GM18951 (cell line): ENCODE data around the gene PGBD5.
"Not testable (repeated sequence)": the region's sequence is repeated elsewhere in the genome, so short reads cannot be mapped to it uniquely, and the experiment has no call there.

Source experiments
- POLR2A ChIP-seq: IDR thresholded peaks from 4 replicates; pipeline ENCODE4 v1.6.1; 2011; ENCODE audit warnings: mild to moderate bottlenecking; ENCODE audit not compliant: insufficient read length, insufficient read depth; ENCODE audit errors: extremely low read depth
- in situ Hi-C: fragments of 300-500 bp; cut with MboI; formaldehyde crosslinking; loops from one replicate; pipeline ENCODE4 v1.12.0; 2022; ENCODE audit warnings: low sequenced_read_pairs, mixed read lengths, inconsistent platforms; ENCODE audit not compliant: unreplicated experiment

The PGBD5 gene

DNA sequence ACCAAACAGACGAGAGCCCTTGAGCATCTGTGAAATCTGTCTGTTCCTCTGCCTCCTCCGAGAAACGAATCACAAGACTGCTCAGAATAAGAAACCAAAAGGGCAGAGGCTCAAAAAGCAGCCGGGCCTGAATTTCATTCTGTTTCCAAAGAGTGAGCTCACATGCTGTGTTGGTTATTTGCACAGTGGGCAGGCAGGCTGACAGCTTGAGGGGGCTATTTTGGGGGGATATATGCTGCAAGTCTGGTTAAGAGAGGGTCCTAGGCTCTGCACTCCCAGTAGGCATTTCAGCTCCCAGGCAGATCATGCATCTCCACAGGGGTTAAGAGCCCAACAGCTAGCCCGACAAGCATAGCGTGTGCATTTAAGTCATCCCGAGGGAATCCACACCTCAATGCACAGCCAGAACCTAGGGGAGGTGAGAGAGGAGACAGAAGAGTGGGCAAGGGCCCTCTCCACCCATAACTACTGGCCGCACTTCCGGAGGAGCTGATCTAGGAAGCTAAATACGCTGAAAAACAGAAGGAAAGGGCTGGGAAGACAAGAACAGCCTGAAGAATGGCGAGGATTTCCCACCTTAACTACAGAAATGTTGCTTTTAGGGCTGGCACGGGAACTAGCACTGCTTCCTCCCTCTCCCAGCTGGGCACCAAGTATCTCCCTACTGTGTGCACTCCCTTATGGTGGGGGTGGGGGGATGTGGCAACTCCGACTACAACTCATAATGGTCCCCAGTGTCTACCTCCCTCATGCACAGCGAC is 3.7 kb downstream of the PGBD5 start:
- in situ Hi-C loops: no loop called here
- TF ChIP-seq POLR2A: no peak

DNA sequence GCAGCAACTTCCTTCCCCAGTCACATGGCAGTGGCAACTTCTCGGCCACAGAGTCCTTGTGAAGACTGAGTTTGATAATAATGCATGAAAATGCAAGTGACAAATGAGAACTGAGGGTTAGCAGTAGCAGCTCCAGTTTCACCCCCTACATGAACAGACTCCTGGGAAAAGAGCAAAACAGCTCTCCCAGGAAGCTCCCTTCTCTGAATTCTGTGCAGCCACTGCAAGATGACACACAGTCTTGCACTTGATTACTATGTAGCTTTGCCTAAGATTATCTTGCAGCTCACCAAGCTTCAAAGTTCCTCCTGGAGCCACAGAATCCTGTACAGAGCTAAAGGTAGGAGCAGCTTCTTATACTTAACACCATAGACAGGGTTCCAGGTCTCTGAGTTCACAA is 4.7 kb downstream of the PGBD5 start:
- in situ Hi-C loops: no loop called here
- TF ChIP-seq POLR2A: no peak

DNA sequence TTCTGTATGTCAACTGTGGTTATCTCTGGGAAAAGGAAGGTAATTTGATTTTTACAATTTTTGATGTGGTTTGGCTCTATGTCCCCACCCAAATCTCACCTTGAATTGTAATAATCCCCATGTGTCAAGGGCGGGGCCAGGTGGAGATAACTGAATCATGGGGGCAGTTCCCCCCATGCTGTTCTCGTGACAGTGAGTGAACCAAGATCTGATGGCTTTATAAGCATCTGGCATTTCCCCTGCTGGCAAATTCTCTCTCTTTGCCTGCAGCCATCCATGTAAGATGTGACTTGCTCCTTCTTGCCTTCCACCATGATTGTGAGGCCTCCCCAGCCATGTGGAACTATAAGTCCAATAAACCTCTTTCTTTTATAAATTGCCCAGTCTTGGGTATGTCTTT is 5.8 kb downstream of the PGBD5 start:
- in situ Hi-C loops: not testable (repeated sequence)

DNA sequence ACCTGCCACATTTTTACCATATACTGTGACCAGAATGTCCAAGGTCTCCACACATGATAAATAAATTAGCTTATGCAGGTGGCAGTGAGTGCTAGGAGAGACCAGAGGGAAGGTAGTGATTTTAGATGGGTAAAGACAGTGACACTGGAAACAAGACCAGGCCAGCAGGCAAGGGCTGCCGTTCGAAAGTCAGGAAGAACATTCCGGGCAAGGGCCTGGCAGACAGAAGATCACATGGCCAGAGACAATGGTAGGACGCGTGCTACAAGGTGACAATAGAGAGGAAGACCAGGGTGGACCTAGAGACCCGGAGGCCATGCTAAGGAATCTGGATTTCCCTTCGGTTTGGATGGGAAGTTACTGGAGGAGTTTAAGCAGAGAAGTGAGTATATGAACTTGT is 9.7 kb downstream of the PGBD5 start:
- in situ Hi-C loops: no loop called here
- TF ChIP-seq POLR2A: no peak

DNA sequence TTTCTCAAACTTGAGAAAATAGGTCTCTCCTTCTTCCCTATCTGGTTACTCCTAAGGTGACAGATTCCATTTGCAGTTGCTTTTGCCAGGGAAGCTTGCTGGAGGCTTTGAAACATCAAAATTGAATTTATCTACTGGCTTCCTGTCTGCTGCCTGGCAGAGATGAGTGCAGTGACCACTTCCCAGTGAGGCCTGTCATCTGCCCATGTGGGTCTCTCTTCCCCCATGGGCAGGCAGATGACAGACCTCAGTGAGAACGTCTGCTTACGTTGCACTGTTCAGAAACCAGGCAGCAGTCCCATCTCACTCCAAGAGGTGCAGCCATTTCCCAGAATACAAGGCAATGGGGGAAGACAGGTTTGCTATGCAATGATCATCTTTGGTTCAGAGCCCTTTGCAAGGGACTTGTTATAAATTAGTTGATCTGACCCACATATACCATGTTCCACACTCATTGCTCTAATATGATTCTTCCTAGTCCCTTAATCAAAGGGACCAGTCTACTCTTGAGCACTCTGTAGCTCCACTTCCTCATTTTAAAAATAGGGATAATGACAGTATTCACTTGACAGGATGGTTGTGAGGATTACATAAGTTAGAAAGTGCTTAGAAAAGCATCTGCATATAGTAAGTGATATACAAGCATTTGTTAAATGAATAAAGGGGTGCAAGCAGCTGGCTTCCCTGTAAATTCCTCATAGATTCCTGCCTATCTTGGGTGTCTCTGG is 10.6 kb downstream of the PGBD5 start:
- TF ChIP-seq POLR2A: no peak
- in situ Hi-C loops: no loop called here

DNA sequence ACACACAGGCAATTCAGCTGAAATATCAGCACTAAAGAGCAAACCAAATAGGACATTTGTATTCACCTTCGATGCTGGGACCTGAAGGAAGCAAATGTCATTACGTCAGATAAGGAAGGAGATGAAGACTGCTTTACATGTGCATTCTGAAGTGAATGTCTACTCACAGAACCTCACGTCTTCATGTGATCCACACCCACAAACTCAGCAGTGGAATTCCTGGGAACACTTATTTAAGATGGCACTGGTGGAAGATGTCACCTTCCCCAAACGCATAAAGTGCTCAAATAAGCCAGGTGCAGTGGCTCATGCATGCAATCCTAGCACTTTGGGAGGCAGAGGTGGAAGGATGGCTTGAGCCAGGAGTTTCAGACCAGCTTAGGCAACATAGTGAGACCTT is 11.4 kb downstream of the PGBD5 start:
- in situ Hi-C loops: no loop called here

DNA sequence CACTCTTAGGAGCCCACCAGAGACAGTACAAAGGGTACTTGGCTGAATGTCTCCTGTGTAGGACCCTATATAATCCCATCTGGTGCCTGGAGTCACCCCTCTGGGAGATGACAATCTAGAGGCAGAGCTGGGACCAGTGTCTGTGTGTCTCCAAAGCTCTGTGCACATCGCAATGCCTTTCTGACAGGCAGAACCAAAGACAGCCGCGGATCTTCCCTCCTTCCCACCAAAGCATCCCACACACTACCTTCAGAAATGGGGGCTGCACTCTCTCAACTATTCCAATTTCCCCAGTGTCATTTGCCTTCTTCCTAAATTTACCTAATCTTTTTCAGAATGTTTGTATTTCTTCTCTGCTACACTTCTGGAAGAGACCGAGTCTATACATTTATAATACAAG is 12.0 kb downstream of the PGBD5 start:
- no peak for TF ChIP-seq POLR2A
- in situ Hi-C loops: no loop called here

More for the DNA sequence above, 11.4 kb downstream of the PGBD5 start:
- no peak for TF ChIP-seq POLR2A

DNA sequence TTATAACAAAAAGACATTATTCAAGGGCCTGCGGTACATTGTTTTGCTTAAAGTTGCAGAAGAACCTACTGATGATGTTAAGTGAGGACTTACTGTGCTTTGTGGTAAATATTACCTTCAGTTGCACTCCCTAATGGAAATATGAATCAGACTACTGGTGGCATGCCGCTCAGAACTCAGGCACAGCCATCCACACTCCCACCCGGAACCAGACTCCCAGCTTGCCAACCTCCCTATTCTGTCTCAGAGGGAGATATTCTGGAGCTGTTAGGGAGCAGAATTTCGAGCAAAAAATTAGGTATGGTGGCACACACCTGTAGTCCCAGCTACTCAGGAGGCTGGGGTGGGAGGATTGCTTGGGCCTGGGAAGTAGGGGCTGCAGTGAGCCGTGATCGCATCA is 13.1 kb downstream of the PGBD5 start:
- in situ Hi-C loops: no loop called here
- no peak for TF ChIP-seq POLR2A

DNA sequence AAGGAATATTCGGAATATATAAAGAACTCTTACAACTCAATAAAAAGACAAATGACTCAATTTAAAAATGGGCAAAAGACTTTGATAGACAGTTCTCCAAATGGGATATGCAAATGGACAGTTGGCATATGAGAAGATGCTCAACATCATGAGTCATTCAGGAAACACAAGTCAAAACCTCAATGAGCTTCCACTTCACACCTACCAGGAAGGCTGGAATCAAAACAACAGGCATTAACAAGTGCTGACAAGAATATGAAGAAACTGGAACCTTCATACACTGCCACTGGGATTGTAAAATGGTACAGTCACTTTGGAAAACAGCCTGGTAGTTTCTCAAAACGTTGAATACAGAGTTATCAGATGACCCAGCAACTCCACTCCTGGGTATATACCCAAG is 17.2 kb downstream of the PGBD5 start:
- in situ Hi-C loops: no loop called here
- TF ChIP-seq POLR2A: no peak

DNA sequence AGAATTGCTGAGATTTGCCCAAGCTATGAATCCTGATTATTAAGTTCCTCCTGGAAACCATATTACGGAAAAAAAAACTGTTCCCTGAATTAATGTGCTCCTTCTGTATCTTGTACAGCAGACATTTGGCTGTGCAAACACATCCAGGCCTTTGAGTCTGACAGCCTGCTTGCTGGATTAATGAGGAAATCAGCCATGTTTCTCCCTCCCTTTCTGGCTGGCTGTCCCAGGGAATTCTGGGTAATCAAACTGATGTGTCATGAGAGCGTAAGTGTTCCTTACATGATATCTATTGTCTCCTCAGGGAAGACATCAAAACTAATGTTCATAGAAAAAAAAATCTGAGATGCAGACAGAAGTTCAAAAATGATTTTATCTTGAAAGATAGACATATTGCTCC is 18.8 kb downstream of the PGBD5 start:
- no peak for TF ChIP-seq POLR2A
- in situ Hi-C loops: no loop called here

DNA sequence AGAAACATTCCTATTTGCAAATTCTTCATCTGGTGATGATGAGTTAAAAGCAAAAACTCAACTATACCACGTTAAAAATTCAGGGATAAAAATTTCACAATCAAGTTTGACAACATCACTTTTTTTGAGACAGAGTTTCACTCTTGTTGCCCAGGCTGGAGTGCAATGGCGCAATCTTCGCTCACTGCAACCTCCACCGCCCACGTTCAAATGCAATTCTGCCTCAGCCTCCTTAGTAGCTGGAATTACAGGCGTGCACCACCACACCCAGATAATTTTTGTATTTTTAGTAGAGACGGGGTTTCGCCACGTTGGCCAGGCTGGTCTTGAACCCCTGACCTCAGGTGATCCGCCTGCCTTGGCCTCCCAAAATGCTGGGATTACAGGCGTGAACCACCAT is 19.4 kb downstream of the PGBD5 start:
- in situ Hi-C loops: not testable (repeated sequence)

DNA sequence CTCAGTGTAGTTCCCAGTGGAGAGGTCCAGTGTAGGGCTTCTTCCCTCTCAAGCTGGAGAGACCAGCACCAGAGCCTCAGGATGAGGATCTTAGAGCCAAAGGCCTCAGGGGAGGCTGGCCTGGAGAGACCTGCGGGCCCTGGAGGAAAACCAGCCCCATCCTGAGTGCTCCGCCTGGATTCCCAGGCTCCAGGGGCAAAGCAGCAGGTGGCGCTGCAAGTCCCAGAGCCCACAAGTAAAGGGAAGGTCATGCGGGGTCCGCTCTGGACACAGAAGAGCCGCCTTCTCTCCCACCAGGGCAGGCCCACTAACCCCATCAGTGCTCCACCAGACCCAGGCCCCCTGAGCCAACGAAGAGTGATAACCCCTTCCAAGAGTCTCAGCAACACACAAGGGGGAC is 22.7 kb downstream of the PGBD5 start:
- in situ Hi-C loops: no loop called here

DNA sequence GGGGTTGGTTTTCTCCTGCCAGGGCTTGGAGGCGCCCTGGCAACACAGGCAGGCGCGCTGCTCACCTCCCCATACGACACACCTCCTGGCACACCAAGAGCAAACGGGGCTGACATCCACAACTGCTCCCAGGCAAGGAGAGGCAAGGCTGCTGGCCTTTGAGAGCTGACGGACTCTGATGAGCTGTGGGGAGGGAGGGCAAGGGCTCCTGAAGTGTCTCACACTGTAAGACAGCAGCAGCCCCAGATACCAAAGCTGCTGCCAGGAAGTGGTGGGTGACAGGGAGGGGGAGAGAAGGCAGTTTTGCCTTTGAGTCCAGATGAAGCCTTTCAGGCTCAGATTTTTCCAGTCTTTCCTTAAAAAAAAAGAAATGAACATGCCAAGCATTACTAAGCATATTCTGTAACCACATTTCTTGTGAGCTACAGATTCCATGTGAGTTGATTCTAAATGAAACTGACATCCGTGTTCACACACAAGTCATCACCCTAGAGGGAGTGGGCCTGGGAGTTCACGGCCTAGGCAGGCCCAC is 24.3 kb downstream of the PGBD5 start:
- TF ChIP-seq POLR2A: no peak
- in situ Hi-C loops: no loop called here

More for the DNA sequence above, 22.7 kb downstream of the PGBD5 start:
- TF ChIP-seq POLR2A: no peak

DNA sequence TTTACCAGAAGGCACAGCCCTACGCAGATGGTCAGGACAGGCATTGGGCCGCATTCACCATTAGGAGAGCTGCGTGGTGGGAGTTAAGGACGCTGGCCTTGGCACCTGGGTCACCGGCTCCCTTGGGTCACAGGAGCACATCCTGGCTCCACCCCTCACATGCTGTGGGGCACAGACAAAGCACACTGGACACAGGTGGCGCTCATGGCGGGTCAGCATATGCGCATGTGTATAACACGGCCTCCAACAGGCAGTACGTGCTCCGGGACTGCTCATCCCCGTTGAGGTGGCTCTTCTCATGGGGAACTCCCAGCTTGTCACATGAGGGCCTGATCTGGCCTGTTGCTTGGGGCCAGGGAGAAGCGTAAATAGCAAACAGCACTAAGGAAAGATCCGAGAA is 25.0 kb downstream of the PGBD5 start:
- no peak for TF ChIP-seq POLR2A
- in situ Hi-C loops: no loop called here
